ENCODE results near the gene SLC22A2.

The SLC22A2 gene

GRCh38 chr6:160203953-160204352, 54.7 kb downstream of the SLC22A2 start:
- DNase-seq (ENCODE audit: low spot score) = no peak
- no peak for TF ChIP-seq CTCF (IDR thresholded peaks at IDR 0.05; ENCODE audit: extremely low read depth, insufficient read depth, missing control alignments)
- in situ Hi-C loops (cut with MboI; ENCODE audit: low pct_unique_long_range_greater_than_20kb, low sequenced_read_pairs, unreplicated experiment) = no loop called here

GRCh38 chr6:160203522-160203921, 55.1 kb downstream of the SLC22A2 start:
- in situ Hi-C loops (cut with MboI; ENCODE audit: low pct_unique_long_range_greater_than_20kb, low sequenced_read_pairs, unreplicated experiment) = no loop called here
- TF ChIP-seq CTCF (IDR thresholded peaks at IDR 0.05; ENCODE audit: extremely low read depth, insufficient read depth, missing control alignments) = no peak
- DNase-seq (ENCODE audit: low spot score) = no peak

- DNase-seq (ENCODE audit: low spot score) = no peak
- in situ Hi-C loops (cut with MboI; ENCODE audit: low pct_unique_long_range_greater_than_20kb, low sequenced_read_pairs, unreplicated experiment) = no loop called here
- TF ChIP-seq CTCF (IDR thresholded peaks at IDR 0.05; ENCODE audit: extremely low read depth, insufficient read depth, missing control alignments) = no peak
These were observed 55.5 kb downstream of the SLC22A2 start for GRCh38 chr6:160203076-160203475.

- no peak for TF ChIP-seq CTCF (IDR thresholded peaks at IDR 0.05; ENCODE audit: extremely low read depth, insufficient read depth, missing control alignments)
- DNase-seq (ENCODE audit: low spot score) = no peak
- in situ Hi-C loops (cut with MboI; ENCODE audit: low pct_unique_long_range_greater_than_20kb, low sequenced_read_pairs, unreplicated experiment) = no loop called here
These were observed 56.2 kb downstream of the SLC22A2 start for GRCh38 chr6:160202411-160202810.

GRCh38 chr6:160201061-160201460, 57.6 kb downstream of the SLC22A2 start:
- in situ Hi-C loops (cut with MboI; ENCODE audit: low pct_unique_long_range_greater_than_20kb, low sequenced_read_pairs, unreplicated experiment) = no loop called here
- no peak for DNase-seq (ENCODE audit: low spot score)
- no peak for TF ChIP-seq CTCF (IDR thresholded peaks at IDR 0.05; ENCODE audit: extremely low read depth, insufficient read depth, missing control alignments)

- no peak for TF ChIP-seq CTCF (IDR thresholded peaks at IDR 0.05; ENCODE audit: extremely low read depth, insufficient read depth, missing control alignments)
- in situ Hi-C loops (cut with MboI; ENCODE audit: low pct_unique_long_range_greater_than_20kb, low sequenced_read_pairs, unreplicated experiment) = no loop called here
- DNase-seq (ENCODE audit: low spot score) = no peak
These were observed 59.9 kb downstream of the SLC22A2 start for GRCh38 chr6:160198606-160199211.

- in situ Hi-C loops (cut with MboI; ENCODE audit: low pct_unique_long_range_greater_than_20kb, low sequenced_read_pairs, unreplicated experiment) = no loop called here
- DNase-seq (ENCODE audit: low spot score) = no peak
- TF ChIP-seq CTCF (IDR thresholded peaks at IDR 0.05; ENCODE audit: extremely low read depth, insufficient read depth, missing control alignments) = no peak
These were observed 61.0 kb downstream of the SLC22A2 start for GRCh38 chr6:160197662-160198061.
